22Rv1 (cell line): ENCODE results near the gene SBF2.

ENCODE experiments used
- H3K27ac ChIP-seq: fragments of 450-650 bp; 2 replicates; pipeline ENCODE4 v1.5.1; 2017
- CTCF ChIP-seq: fragments of 450-650 bp; IDR thresholded peaks from 2 replicates; pipeline ENCODE4 v1.5.1; 2017; ENCODE audit warnings: mild to moderate bottlenecking
- ZFX ChIP-seq: fragments of 450-650 bp; IDR thresholded peaks from 2 replicates; pipeline ENCODE4 v1.6.1; 2017; ENCODE audit warnings: antibody characterized with exemption, borderline replicate concordance

Gene SBF2

GRCh38 chr11:9855579-9856287 is 438.3 kb downstream of the SBF2 start:
- H3K27ac ChIP-seq: no peak overlapping the region
- TF ChIP-seq CTCF (no peak), ZFX (no peak)

GRCh38 chr11:9853929-9854552 is 440.0 kb downstream of the SBF2 start:
- TF ChIP-seq ZFX: no peak
- TF ChIP-seq CTCF: no peak
- peak overlapping the region; percentile 23; the same call in 1 of the 2 replicates for H3K27ac ChIP-seq

- TF ChIP-seq ZFX: no peak
- TF ChIP-seq CTCF: no peak
- no peak overlapping the region for H3K27ac ChIP-seq
Observed at GRCh38 chr11:9852465-9852864, 441.6 kb downstream of the SBF2 start.

GRCh38 chr11:9851366-9851765 is 442.7 kb downstream of the SBF2 start:
- no peak overlapping the region for H3K27ac ChIP-seq
- TF ChIP-seq CTCF (no peak), ZFX (no peak)

GRCh38 chr11:9850224-9850895 is 443.7 kb downstream of the SBF2 start:
- H3K27ac ChIP-seq: no peak overlapping the region
- TF ChIP-seq ZFX (no peak), CTCF (no peak)

GRCh38 chr11:9849389-9849788 is 444.6 kb downstream of the SBF2 start:
- H3K27ac ChIP-seq: no peak overlapping the region
- TF ChIP-seq ZFX: no peak
- no peak for TF ChIP-seq CTCF

- TF ChIP-seq ZFX (no peak), CTCF (no peak)
- H3K27ac ChIP-seq: no peak overlapping the region
Observed at GRCh38 chr11:9847636-9848035, 446.4 kb downstream of the SBF2 start.
